Erythroblast (primary cell): ENCODE measurements around the gene DNAJB11.

ENCODE experiments used
- GATA1 ChIP-seq: IDR thresholded peaks from 2 replicates; pipeline ENCODE4 v1.6.1; 2011; ENCODE audit warnings: low read depth, mild to moderate bottlenecking, control low read depth, low read length, moderate library complexity
- POLR2A ChIP-seq: IDR thresholded peaks from 2 replicates; pipeline ENCODE4 v1.6.1; 2011; ENCODE audit warnings: mild to moderate bottlenecking, low read length

DNA sequence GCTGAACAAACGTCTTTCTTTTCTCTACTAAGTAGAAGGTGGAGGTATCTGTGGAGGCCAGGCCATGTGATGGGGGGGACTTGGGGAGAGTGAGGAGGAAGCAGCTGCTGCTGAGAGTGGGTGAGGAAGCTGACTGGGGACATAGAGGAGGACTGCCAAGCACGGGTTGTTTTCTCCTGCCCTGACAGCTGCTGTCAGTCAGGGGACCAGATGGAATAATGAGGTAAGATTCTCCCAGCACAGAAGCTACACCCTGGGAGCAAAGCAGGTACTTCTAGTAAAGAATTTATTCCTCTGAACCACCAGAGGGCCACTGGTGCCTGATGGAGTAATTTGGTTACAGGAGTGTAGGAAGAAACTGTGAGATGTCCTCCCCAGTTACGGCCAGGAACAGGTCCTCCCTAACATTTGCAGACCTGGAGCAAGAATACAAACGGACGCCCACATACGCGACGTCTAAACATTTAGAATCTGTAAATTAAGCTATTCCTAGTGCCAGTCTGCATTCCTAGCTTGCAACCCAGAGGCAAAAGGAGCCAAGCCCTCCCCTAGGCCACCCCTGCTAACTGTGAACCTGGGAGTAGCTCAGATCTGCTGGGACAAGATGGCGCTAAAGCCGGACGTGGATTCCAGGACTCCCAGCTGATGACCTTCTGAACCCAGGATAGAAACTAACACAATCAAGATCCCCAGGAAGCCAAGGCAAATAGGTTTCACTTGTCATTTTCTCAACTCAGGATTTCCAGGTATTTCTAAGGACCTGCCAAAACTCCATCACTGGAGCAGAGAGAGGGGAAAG, 41.1 kb upstream of the DNAJB11 start:
- TF ChIP-seq POLR2A (no peak), GATA1 (no peak)
